Measurements from ENCODE around the gene HOXD3. TPM values are rescaled to one million over a fixed set of nuclear protein-coding genes. Genes with fewer than 3 reads are reported as not detected.

The HOXD3 gene
- total RNA-seq, 1 experiment from 2014 or later: not detected

GRCh38 chr2:176137906-176138305, 19.2 kb upstream of the HOXD3 start:
- Histone ChIP-seq H3K4me2 (ENCODE audit: insufficient read depth, insufficient read length, low read length) (no peak overlapping the region), H4K20me1 (ENCODE audit: control insufficient read depth, insufficient read depth, insufficient read length) (no peaks in the 10 kb centered on the region), H3K4ac (ENCODE audit: low read depth, low read length) (no peak overlapping the region), H3K23me2 (ENCODE audit: insufficient read length, low read depth, low read length, poor library complexity, severe bottlenecking) (peaks cover 8% of the 10 kb centered on the region), H3K79me2 (ENCODE audit: insufficient read depth, low read length) (no peaks in the 10 kb centered on the region), H2BK5ac (ENCODE audit: insufficient read length, low read length) (no peak overlapping the region), H2BK12ac (ENCODE audit: insufficient read length, low read depth, low read length) (no peak overlapping the region), H4K8ac (replicated peaks; ENCODE audit: insufficient read length, low read depth, low read length) (no peak overlapping the region), H3T11ph (ENCODE audit: low read length) (no peak overlapping the region), H2AFZ (ENCODE audit: low read length) (no peak overlapping the region), H3K4me1 (ENCODE audit: insufficient read depth, low read length) (no peaks in the 10 kb centered on the region; the same call in 1 of the 2 replicates), H3K14ac (ENCODE audit: insufficient read depth, low read length) (no peak overlapping the region), H3K27ac (ENCODE audit: insufficient read length, low read depth, low read length) (no peak overlapping the region), H3K79me1 (ENCODE audit: insufficient read depth, low read depth, low read length, poor library complexity, severe bottlenecking) (no peaks in the 10 kb centered on the region), H2BK120ac (ENCODE audit: low read depth, low read length, poor library complexity, severe bottlenecking) (no peak overlapping the region), H4K91ac (ENCODE audit: insufficient read length, low read depth, low read length) (no peak overlapping the region), H3K9me3 (ENCODE audit: control insufficient read depth, low read depth, low read length) (no peaks in the 10 kb centered on the region), H3K18ac (ENCODE audit: insufficient read length, low read depth, low read length) (no peak overlapping the region), H2AK5ac (ENCODE audit: insufficient read length, low read length) (no peak overlapping the region), H2BK15ac (ENCODE audit: low read depth, low read length) (no peak overlapping the region), H2BK20ac (ENCODE audit: low read depth, low read length, poor library complexity, severe bottlenecking) (no peak overlapping the region), H3K23ac (ENCODE audit: insufficient read length, low read depth, low read length) (no peak overlapping the region), H3K27me3 (ENCODE audit: insufficient read depth, low read length) (peaks cover 89% of the 10 kb centered on the region), H4K5ac (ENCODE audit: insufficient read length, low read depth, low read length) (no peak overlapping the region), H3K9ac (ENCODE audit: extremely low read depth, insufficient read length, low read length) (no peak overlapping the region), H3K56ac (ENCODE audit: insufficient read length, low read depth, low read length) (no peak overlapping the region)
- DNase-seq: no peak
- H3K4me3 Mint-ChIP-seq: no peak overlapping the region
- no peak overlapping the region for H3K27ac Mint-ChIP-seq
- peaks cover under 1 to 4% of the 10 kb centered on the region in 2 experiments; a peak in 4 of 5 replicates for H3K9me3 Mint-ChIP-seq
- no peaks in the 10 kb centered on the region for H3K36me3 Mint-ChIP-seq (ENCODE audit: insufficient read depth in 1 of 3, low read depth in 3 of 3)
- TF ChIP-seq, protein P1, sequence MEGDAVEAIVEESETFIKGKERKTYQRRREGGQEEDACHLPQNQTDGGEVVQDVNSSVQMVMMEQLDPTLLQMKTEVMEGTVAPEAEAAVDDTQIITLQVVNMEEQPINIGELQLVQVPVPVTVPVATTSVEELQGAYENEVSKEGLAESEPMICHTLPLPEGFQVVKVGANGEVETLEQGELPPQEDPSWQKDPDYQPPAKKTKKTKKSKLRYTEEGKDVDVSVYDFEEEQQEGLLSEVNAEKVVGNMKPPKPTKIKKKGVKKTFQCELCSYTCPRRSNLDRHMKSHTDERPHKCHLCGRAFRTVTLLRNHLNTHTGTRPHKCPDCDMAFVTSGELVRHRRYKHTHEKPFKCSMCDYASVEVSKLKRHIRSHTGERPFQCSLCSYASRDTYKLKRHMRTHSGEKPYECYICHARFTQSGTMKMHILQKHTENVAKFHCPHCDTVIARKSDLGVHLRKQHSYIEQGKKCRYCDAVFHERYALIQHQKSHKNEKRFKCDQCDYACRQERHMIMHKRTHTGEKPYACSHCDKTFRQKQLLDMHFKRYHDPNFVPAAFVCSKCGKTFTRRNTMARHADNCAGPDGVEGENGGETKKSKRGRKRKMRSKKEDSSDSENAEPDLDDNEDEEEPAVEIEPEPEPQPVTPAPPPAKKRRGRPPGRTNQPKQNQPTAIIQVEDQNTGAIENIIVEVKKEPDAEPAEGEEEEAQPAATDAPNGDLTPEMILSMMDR (conservative IDR thresholded peaks at IDR 0.05): no peak
- H3K4me1 Mint-ChIP-seq: peaks cover 2 to 11% of the 10 kb centered on the region in 2 experiments; a peak in 3 of 4 replicates
- WGBS (ENCODE audit: extremely low coverage, insufficient read length, low lambda C conversion rate): no CpG with 5 or more reads among the region's 8 CpGs
- peaks cover 98% of the 10 kb centered on the region for H3K27me3 Mint-ChIP-seq (ENCODE audit: low read depth)

Measured in H9 (cell line).